Colonic mucosa (tissue), 4 donors: ENCODE data around the gene XIRP2. TPM values are rescaled to one million over a fixed set of nuclear protein-coding genes. Genes with fewer than 3 reads are reported as not detected.

Source experiments
- DNase-seq: peaks from one replicate; pipeline ENCODE4 v3.0.0-alpha.2; 2020
- H3K27ac ChIP-seq: fragments of 200-600 bp; one replicate; pipeline ENCODE4 v1.8.0; 2021
- H3K27me3 ChIP-seq: fragments of 200-600 bp; one replicate; pipeline ENCODE4 v1.8.0; 2021
- H3K36me3 ChIP-seq: fragments of 200-600 bp; one replicate; pipeline ENCODE4 v1.8.0; 2021
- H3K4me1 ChIP-seq: fragments of 200-600 bp; one replicate; pipeline ENCODE4 v1.8.0; 2021; ENCODE audit warnings: mild to moderate bottlenecking
- H3K4me3 ChIP-seq: fragments of 200-600 bp; one replicate; pipeline ENCODE4 v1.8.0; 2021
- H3K9ac ChIP-seq, 2 donors: one replicate each; pipeline ENCODE4 v1.7.0; 2013; ENCODE audit warnings: control low read depth in 2 of 2, low read depth in 2 of 2, low read length in 2 of 2
- H3K9me3 ChIP-seq: fragments of 200-600 bp; one replicate; pipeline ENCODE4 v1.8.0; 2021
- intact Hi-C: fragments of 100-400 bp; cut with DNase I; formaldehyde crosslinking; loops from one replicate; pipeline ENCODE4 v1.14.1; 2022
- total RNA-seq, 2 donors: library from RNA; stranded (reverse); fragmentation: NEBNext Ultra II Directional in 1 of 2; extraction: Animal tissue kit (Norgen Biotek cat#: 25700) in 1 of 2; gene quantifications; one replicate each; pipeline ENCODE4 v1.2.1, GENCODE V29; 2021
- TF ChIP-seq, protein P1 (sequence below): fragments of 200-600 bp; IDR thresholded peaks from one replicate; pipeline ENCODE4 v1.8.0; 2022; ENCODE audit warnings: antibody characterized with exemption, mild to moderate bottlenecking
- donor health status: healthy.
- donor health status: DM: no; HTN: no; CAD: no.
- donor health status: DM: no; HTN: no; CAD: no.

The XIRP2 gene
- total RNA-seq, 2 donors from 2014 or later: 0.13 TPM; not detected in 1

DNA sequence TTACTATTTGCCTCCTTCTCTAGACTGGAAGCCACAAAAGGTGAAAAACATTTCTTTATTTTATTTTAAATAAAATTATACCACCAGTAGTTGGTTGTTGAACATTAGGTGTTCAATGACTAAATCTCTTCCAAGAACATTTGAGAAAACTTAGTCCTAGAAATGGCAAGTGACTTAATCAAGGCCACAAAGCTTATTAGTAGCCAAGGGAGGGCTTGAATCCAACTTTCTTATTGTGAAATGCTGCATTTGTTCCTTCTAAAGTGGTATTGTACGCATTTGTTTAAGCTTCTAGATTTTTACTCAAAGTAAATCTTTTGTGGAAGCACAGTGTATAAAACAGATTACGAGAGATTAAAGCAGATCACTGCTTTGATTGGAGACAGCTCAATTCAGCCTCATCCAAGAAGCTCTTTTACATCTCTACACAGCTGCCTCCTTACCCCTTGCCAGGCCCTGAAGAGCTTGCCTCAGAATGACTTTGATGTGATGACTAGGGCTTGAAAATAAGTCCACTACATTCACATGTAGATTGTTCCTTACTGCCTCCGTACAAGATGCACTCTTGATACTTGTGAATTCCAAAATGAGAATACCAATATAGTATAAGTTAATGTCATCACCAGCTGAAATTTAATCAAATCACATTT is 244.8 kb downstream of the XIRP2 start:
- intact Hi-C loops: no loop called here
- Histone ChIP-seq H3K36me3 (no peaks in the 10 kb centered on the region), H3K4me3 (no peak overlapping the region), H3K27ac (no peak overlapping the region), H3K9me3 (no peaks in the 10 kb centered on the region), H3K4me1 (no peaks in the 10 kb centered on the region), H3K27me3 (no peaks in the 10 kb centered on the region), H3K9ac (no peak overlapping the region)
- TF ChIP-seq, protein P1, sequence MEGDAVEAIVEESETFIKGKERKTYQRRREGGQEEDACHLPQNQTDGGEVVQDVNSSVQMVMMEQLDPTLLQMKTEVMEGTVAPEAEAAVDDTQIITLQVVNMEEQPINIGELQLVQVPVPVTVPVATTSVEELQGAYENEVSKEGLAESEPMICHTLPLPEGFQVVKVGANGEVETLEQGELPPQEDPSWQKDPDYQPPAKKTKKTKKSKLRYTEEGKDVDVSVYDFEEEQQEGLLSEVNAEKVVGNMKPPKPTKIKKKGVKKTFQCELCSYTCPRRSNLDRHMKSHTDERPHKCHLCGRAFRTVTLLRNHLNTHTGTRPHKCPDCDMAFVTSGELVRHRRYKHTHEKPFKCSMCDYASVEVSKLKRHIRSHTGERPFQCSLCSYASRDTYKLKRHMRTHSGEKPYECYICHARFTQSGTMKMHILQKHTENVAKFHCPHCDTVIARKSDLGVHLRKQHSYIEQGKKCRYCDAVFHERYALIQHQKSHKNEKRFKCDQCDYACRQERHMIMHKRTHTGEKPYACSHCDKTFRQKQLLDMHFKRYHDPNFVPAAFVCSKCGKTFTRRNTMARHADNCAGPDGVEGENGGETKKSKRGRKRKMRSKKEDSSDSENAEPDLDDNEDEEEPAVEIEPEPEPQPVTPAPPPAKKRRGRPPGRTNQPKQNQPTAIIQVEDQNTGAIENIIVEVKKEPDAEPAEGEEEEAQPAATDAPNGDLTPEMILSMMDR: no peak
- no peak for DNase-seq

DNA sequence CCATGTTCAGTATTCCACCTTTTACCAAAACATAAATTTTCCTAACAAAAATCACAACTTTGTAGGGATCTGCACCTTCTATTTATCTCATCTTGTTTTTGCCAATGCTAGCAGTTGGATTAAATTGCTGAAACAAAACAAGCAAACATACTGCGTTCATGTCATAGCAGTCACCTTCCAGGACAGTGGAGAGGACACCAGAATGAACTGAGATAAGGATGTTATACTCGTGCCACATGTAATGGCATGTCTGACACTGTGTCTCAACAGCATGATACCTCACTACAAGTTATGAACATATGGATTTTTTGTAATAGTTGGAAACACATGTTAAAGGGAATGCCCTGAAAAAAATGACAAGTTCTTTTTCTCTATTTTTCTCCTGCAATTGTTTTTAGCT is 245.3 kb downstream of the XIRP2 start:
- no peak overlapping the region for H3K27ac ChIP-seq
- intact Hi-C loops: no loop called here
- H3K9ac ChIP-seq: no peak overlapping the region
- no peaks in the 10 kb centered on the region for H3K4me1 ChIP-seq
- H3K4me3 ChIP-seq: no peak overlapping the region
- H3K9me3 ChIP-seq: no peaks in the 10 kb centered on the region
- no peaks in the 10 kb centered on the region for H3K36me3 ChIP-seq
- no peak for DNase-seq
- H3K27me3 ChIP-seq: no peaks in the 10 kb centered on the region
- TF ChIP-seq, protein P1: no peak

DNA sequence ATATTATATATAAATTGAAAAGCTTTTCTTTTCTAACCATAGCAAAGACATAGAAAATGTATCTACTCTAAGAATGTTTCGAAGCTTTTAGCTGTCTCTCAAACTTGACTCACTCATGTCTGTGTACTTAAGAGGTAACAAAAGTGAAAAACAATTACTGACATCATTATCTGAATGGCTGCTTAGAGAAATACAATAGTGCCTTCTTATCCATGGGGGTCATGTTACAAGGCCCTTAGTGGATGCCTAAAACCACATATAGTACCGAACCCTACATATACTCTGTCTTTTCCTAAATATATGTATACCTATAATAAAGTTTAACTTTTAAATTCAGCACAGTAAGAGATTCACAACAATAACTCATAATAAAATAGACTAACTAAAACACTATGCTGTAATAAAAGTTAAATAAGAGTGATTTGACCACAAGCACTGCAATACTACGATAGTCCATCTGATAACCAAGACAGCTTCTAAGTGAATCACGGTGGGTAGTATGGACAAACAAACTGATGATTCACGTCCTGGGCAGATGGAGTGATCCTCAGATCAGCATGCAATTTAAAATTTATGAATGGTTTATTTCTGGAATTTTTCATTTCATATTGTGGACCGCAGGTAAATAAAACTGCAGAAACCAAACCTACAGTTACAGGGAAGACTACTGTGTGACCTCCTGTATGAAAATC is 246.2 kb downstream of the XIRP2 start:
- H3K36me3 ChIP-seq: no peaks in the 10 kb centered on the region
- H3K4me1 ChIP-seq: no peaks in the 10 kb centered on the region
- H3K9ac ChIP-seq: no peak overlapping the region
- H3K27me3 ChIP-seq: no peaks in the 10 kb centered on the region
- no peak for DNase-seq
- intact Hi-C loops: no loop called here
- no peak overlapping the region for H3K4me3 ChIP-seq
- TF ChIP-seq, protein P1: no peak
- H3K27ac ChIP-seq: no peak overlapping the region
- H3K9me3 ChIP-seq: no peaks in the 10 kb centered on the region

DNA sequence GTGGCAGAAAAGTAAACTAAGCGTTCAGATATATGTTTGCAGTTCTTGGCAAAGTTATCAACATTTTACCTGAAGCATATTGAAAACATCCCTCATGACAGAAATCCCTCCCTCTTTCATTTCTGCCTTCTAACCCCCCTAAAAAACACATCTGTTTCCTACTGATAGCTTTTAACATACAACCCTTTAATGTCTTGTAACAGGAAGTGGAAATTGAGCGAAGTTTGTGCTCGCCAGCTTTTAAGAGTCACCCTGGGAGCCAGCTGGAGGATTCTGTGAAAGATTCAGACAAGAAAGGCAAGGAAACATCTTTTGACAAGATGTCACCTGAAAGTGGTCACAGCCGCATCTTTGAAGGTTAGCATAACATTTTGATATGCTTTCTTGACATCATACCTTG is 247.4 kb downstream of the XIRP2 start:
- no peak overlapping the region for H3K4me3 ChIP-seq
- no peaks in the 10 kb centered on the region for H3K27me3 ChIP-seq
- no peaks in the 10 kb centered on the region for H3K36me3 ChIP-seq
- no peaks in the 10 kb centered on the region for H3K9me3 ChIP-seq
- H3K4me1 ChIP-seq: no peaks in the 10 kb centered on the region
- no peak overlapping the region for H3K27ac ChIP-seq
- DNase-seq: no peak
- TF ChIP-seq, protein P1: no peak
- H3K9ac ChIP-seq: no peak overlapping the region
- intact Hi-C loops: no loop called here

DNA sequence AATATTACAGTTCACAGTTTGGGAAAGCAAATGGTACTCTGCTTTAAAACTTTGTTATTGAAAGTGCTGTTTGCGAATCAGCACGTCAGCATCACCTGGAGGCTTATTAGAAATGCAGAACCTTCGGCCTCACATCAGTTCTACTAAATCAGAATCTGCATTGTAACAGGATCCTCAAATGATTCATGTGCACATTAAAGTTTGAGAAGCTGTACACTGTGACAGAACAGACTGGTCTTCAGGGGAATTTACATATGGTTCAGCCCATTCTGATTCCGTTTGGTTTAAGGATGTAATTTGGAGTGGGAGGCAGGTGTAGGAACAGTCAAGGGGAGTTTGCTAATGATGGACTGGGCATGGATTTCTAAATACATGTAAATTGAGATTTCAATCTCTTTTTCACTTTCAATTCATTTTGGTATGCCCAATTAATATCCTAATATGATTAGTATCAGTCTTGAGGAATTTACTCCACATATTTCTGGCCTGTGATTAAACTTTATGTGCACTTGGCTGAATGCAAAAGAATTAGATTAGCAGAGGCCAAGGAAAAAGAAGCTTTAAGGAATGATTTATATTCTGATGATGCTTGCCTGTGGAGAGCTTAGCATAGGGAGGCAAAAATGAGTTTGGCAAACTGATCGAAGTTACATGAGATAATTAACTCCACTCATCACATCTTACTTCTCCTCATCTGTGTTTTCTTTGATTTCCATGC is 248.8 kb downstream of the XIRP2 start:
- TF ChIP-seq, protein P1: no peak
- no peak for DNase-seq
- Histone ChIP-seq H3K36me3 (no peaks in the 10 kb centered on the region), H3K9me3 (no peaks in the 10 kb centered on the region), H3K4me1 (no peaks in the 10 kb centered on the region), H3K27ac (no peak overlapping the region), H3K4me3 (no peak overlapping the region), H3K27me3 (no peaks in the 10 kb centered on the region), H3K9ac (no peak overlapping the region)
- intact Hi-C loops: no loop called here
